GM10847 (cell line): ENCODE measurements around the gene SLC25A45.

Source experiments
- POLR2A ChIP-seq: IDR thresholded peaks from 2 replicates; pipeline ENCODE4 v1.6.1; 2011; ENCODE audit not compliant: insufficient read length; ENCODE audit errors: extremely low read depth

Gene SLC25A45

GRCh38 chr11:65400307-65401072, 18.0 kb upstream of the SLC25A45 start:
- TF ChIP-seq POLR2A, result no peak

GRCh38 chr11:65399845-65400244, 17.4 kb upstream of the SLC25A45 start:
- TF ChIP-seq POLR2A, result no peak

- TF ChIP-seq POLR2A, result no peak
Measured at GRCh38 chr11:65399249-65399648, 16.8 kb upstream of the SLC25A45 start.

- no peak for TF ChIP-seq POLR2A
Measured at GRCh38 chr11:65398362-65398910, 16.0 kb upstream of the SLC25A45 start.

GRCh38 chr11:65396769-65397745, 14.6 kb upstream of the SLC25A45 start:
- TF ChIP-seq POLR2A, result no peak

- TF ChIP-seq POLR2A, result no peak
Measured at GRCh38 chr11:65395961-65396530, 13.6 kb upstream of the SLC25A45 start.

GRCh38 chr11:65394125-65394536, 11.7 kb upstream of the SLC25A45 start:
- no peak for TF ChIP-seq POLR2A

- no peak for TF ChIP-seq POLR2A
Measured at GRCh38 chr11:65393513-65394079, 11.2 kb upstream of the SLC25A45 start.

GRCh38 chr11:65392899-65393298, 10.5 kb upstream of the SLC25A45 start:
- TF ChIP-seq POLR2A, result no peak

- no peak for TF ChIP-seq POLR2A
Measured at GRCh38 chr11:65392186-65392829, 9.9 kb upstream of the SLC25A45 start.

GRCh38 chr11:65390996-65391395, 8.6 kb upstream of the SLC25A45 start:
- TF ChIP-seq POLR2A, result no peak

GRCh38 chr11:65390099-65390941, 7.9 kb upstream of the SLC25A45 start:
- TF ChIP-seq POLR2A, result no peak

- no peak for TF ChIP-seq POLR2A
Measured at GRCh38 chr11:65389294-65389980, 7.0 kb upstream of the SLC25A45 start.
